NB4 (cell line): ENCODE measurements around the gene PNPLA1.

ENCODE experiments used
- DNase-seq: peaks from one replicate; pipeline ENCODE4 v3.0.0; 2010; ENCODE audit warnings: low read depth
- H3K4me3 ChIP-seq: one replicate; pipeline ENCODE4 v1.5.1; 2011; ENCODE audit warnings: mild to moderate bottlenecking, low read depth, low read length, moderate library complexity
- MYC ChIP-seq: IDR thresholded peaks from 2 replicates; pipeline ENCODE4 v1.6.1; 2011; ENCODE audit warnings: low read depth, low read length
- POLR2A ChIP-seq: IDR thresholded peaks from 2 replicates; pipeline ENCODE4 v1.6.1; 2011; ENCODE audit warnings: mild to moderate bottlenecking; ENCODE audit not compliant: insufficient read length; ENCODE audit errors: extremely low read depth
- TF ChIP-seq, protein P1 (sequence below): IDR thresholded peaks from one replicate; pipeline ENCODE4 v1.5.1; 2012; ENCODE audit warnings: low read depth, low read length
- TF ChIP-seq, protein P2 (sequence below): IDR thresholded peaks from 2 replicates; pipeline ENCODE4 v1.6.1; 2011; ENCODE audit warnings: low read depth, low read length

PNPLA1 gene

DNA sequence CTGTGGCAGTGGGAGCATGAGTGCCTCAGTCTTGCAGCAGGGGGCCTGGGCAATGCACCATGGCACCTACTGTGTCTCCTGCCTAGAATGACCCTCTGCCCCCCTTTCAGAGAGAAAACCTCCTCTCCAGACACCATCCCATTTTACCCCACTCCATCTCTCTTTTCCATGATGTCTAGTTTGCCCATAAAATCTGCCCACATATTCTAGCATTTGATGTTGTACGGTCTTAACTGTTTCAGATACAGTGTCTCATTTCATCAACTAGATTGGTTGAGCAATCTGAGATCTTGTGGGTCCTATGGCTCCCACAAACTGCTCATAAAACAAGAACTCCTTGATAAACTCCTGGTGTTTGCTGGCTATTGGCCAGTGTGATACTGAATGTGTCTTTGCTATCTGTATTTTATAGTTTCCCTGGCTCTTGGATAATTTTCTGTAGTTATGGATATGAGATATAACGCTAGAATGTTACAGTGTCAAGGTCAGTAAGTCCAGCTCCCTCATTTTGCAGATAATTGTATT lies 8.1 kb downstream of the PNPLA1 start:
- TF ChIP-seq, protein P1, sequence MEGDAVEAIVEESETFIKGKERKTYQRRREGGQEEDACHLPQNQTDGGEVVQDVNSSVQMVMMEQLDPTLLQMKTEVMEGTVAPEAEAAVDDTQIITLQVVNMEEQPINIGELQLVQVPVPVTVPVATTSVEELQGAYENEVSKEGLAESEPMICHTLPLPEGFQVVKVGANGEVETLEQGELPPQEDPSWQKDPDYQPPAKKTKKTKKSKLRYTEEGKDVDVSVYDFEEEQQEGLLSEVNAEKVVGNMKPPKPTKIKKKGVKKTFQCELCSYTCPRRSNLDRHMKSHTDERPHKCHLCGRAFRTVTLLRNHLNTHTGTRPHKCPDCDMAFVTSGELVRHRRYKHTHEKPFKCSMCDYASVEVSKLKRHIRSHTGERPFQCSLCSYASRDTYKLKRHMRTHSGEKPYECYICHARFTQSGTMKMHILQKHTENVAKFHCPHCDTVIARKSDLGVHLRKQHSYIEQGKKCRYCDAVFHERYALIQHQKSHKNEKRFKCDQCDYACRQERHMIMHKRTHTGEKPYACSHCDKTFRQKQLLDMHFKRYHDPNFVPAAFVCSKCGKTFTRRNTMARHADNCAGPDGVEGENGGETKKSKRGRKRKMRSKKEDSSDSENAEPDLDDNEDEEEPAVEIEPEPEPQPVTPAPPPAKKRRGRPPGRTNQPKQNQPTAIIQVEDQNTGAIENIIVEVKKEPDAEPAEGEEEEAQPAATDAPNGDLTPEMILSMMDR, result no peak
- TF ChIP-seq, protein P2, sequence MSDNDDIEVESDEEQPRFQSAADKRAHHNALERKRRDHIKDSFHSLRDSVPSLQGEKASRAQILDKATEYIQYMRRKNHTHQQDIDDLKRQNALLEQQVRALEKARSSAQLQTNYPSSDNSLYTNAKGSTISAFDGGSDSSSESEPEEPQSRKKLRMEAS, result no peak
- TF ChIP-seq MYC, result no peak
- TF ChIP-seq POLR2A, result no peak
- H3K4me3 ChIP-seq, result no peak overlapping the region
- DNase-seq, result peak; percentile 50

DNA sequence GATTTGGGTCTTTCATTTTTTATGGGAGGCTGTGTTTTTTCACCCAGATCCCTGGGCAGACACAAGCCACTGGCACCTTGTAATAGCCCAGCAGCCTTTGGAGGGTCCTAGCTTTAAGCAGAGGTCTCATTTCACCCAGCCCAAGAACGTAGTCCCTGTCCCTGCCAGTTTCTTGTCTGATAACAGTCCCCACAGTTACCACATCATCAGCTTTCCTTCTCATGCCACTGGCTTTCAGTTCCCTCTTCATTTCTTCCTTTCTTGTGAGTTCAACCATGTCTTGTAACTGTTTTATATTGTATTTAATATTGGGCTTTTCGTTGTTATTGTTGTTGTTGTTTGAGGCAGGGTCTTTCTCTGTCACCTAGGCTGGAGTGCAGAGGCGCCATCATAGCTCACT lies 10.6 kb downstream of the PNPLA1 start:
- TF ChIP-seq, protein P2, result no peak
- TF ChIP-seq, protein P1, result no peak
- no peak for TF ChIP-seq MYC
- no peak for TF ChIP-seq POLR2A
- no peak overlapping the region for H3K4me3 ChIP-seq
- peak; percentile 37 for DNase-seq

DNA sequence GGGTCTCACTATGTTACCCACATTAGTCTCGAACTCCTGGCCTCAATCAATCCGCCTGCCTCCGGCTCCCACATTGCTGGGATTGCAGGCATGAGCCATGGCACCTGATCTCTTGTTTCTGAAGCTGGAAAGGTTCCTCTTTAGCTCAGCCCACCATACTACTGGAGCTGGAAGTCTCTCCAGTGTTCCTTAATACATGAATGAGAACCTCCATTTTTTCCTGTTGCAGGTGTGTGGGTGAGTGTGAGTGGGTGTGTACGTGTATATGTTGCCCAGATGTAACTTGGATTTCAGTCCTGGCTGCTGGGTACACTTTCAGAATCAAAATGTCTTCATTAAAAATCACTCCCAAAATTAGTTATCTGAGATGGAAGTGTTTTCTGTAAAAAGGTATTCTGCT lies 11.1 kb downstream of the PNPLA1 start:
- DNase-seq, result no peak
- H3K4me3 ChIP-seq, result no peak overlapping the region
- TF ChIP-seq, protein P2, result no peak
- TF ChIP-seq, protein P1, result no peak
- TF ChIP-seq POLR2A, result no peak
- TF ChIP-seq MYC, result no peak

DNA sequence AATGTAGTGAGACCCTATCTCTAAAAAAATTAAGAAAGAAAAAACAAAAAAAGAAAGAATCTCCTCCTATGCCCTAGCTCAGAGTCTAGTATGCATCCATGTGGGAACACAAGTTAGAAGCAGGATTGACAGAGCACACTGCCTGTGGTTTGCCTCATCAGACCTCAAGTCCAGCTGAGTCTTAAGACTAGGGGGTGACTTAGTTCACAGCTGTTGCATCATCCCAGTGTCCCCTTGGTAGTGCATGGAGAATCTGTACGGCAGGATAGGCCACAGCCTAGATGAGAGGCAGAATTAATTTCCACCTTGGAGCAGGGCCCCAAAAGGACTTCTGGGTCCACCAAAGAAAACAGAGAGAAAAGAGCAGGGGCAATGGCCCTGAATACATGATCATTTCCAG lies 13.7 kb downstream of the PNPLA1 start:
- DNase-seq, result peak; percentile 52
- TF ChIP-seq POLR2A (no peak), MYC (no peak)
- TF ChIP-seq, protein P1, result no peak
- TF ChIP-seq, protein P2, result no peak
- no peak overlapping the region for H3K4me3 ChIP-seq

DNA sequence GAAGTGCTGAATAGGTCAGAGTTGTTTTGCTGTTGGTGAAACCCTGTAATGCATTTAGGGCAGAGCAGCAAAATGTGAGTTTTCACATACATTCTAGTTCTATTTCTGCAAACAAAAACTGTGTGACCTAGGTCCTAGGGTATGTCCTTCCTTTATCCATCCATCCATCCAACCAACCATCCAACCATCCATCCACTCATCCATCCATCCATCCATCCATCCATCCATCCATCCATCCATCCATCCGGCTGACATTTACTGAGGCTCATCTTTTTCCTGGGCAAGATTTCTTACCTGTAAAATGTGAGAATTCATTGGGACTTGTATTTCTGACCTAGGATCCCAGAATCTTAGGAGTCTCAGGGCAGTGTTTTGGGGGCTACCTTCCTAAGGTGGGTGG lies 14.5 kb downstream of the PNPLA1 start:
- TF ChIP-seq, protein P1, result no peak
- no peak for TF ChIP-seq POLR2A
- TF ChIP-seq MYC, result no peak
- TF ChIP-seq, protein P2, result no peak
- DNase-seq, result no peak

More for the DNA sequence above, 14.5 kb downstream of the PNPLA1 start:
- no peak overlapping the region for H3K4me3 ChIP-seq
